HL-60 (cell line): Measurements from ENCODE around the gene RNF145.

ENCODE experiments used
- DNase-seq, 2 experiments: peaks; one replicate each; pipeline ENCODE4 v3.0.0-alpha.2; 2010 to 2020; ENCODE audit warnings: low read depth in 1 of 2, low spot score in 1 of 2
- H3K27ac ChIP-seq: fragments of 250-450 bp; sonication (Bioruptor Pico); replicated peaks from 2 replicates; pipeline ENCODE4 v1.5.1; 2020; ENCODE audit warnings: mild to moderate bottlenecking, moderate library complexity
- H3K27me3 ChIP-seq: fragments of 250-450 bp; sonication (Bioruptor Pico); 2 replicates; pipeline ENCODE4 v1.5.1; 2021; ENCODE audit warnings: mild to moderate bottlenecking, moderate library complexity; ENCODE audit not compliant: insufficient read depth, poor library complexity, severe bottlenecking
- H3K4me3 ChIP-seq: replicated peaks from 2 replicates; pipeline ENCODE4 v1.5.1; 2011; ENCODE audit warnings: mild to moderate bottlenecking, control low read depth, low read length; ENCODE audit not compliant: insufficient read depth
- GABPA ChIP-seq: IDR thresholded peaks from 2 replicates; pipeline ENCODE4 v1.6.1; 2012; ENCODE audit warnings: low read depth
- POLR2AphosphoS5 ChIP-seq: IDR thresholded peaks from 2 replicates; pipeline ENCODE4 v1.6.1; 2012; ENCODE audit warnings: low read depth
- REST ChIP-seq: IDR thresholded peaks from 2 replicates; pipeline ENCODE4 v1.6.1; 2012; ENCODE audit warnings: low read depth; ENCODE audit not compliant: insufficient replicate concordance
- SPI1 ChIP-seq: IDR thresholded peaks from 2 replicates; pipeline ENCODE4 v1.6.1; 2012; ENCODE audit warnings: low read depth, mild to moderate bottlenecking, borderline replicate concordance
- TF ChIP-seq, protein P1 (sequence below): IDR thresholded peaks from one replicate; pipeline ENCODE4 v1.5.1; 2011; ENCODE audit warnings: low read length, control low read depth, inconsistent platforms; ENCODE audit not compliant: insufficient read depth

RNF145 gene

DNA sequence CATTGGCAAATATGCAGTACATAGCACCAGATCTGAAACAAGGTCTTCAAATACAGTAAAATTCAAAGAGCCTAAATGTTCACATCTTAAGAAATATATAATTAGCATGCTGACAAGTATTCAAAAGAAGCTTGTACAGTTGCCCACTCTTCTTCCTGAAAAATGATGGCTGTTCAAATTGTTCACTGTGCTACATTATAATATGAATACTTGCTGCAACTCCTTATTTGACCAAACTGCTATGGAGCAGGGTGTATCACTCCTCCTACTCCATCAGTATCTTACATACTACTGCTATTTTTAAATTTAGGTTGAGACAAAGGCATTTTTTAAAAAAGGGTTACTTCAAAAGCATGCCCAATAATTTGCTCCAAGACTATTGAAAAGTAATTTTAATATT is 39.3 kb downstream of the RNF145 start:
- Histone ChIP-seq H3K27ac (no peak overlapping the region), H3K27me3 (no peaks in the 10 kb centered on the region), H3K4me3 (no peak overlapping the region)
- TF ChIP-seq SPI1 (no peak), GABPA (no peak), POLR2AphosphoS5 (no peak), REST (no peak)
- TF ChIP-seq, protein P1, sequence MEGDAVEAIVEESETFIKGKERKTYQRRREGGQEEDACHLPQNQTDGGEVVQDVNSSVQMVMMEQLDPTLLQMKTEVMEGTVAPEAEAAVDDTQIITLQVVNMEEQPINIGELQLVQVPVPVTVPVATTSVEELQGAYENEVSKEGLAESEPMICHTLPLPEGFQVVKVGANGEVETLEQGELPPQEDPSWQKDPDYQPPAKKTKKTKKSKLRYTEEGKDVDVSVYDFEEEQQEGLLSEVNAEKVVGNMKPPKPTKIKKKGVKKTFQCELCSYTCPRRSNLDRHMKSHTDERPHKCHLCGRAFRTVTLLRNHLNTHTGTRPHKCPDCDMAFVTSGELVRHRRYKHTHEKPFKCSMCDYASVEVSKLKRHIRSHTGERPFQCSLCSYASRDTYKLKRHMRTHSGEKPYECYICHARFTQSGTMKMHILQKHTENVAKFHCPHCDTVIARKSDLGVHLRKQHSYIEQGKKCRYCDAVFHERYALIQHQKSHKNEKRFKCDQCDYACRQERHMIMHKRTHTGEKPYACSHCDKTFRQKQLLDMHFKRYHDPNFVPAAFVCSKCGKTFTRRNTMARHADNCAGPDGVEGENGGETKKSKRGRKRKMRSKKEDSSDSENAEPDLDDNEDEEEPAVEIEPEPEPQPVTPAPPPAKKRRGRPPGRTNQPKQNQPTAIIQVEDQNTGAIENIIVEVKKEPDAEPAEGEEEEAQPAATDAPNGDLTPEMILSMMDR, result no peak
- no peak for DNase-seq

DNA sequence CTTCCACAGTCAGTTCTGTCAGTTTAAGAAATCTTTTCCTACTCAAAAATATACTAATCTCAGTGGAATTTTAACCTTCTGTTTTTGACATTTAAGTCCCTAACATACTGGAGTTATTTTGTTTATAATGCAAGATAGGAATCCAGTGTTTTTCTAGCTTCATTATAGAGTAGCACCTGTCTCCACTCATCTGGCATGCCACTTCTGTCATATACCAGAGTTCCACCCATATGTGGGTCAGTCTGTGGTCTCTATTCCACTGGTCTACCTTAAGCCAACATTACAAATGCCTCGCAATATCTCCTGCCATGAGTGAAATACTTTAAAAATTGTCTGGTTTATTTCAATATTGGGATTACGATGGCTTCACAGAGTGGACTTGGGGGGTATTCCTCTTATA is 42.9 kb downstream of the RNF145 start:
- DNase-seq, result no peak
- TF ChIP-seq REST (no peak), POLR2AphosphoS5 (no peak), GABPA (no peak), SPI1 (no peak)
- TF ChIP-seq, protein P1, result no peak
- no peak overlapping the region for H3K4me3 ChIP-seq
- no peak overlapping the region for H3K27ac ChIP-seq
- H3K27me3 ChIP-seq, result no peaks in the 10 kb centered on the region

DNA sequence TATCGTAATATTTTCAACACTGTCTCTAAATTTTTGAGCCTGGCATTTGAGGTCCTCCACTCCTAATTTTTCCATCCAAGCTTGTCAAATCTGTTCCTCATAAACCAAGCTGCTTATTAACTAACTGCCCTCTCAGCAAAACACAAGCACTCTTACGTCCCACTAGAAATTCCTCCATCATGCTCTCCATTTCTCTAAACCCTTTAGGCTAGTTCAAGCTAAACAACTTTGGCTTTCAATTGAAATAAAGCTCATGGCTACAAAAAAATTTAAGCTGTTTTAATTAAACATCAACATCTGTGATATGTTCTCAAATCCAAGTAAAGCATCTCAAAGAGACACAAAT is 45.7 kb downstream of the RNF145 start:
- DNase-seq, result no peak
- TF ChIP-seq POLR2AphosphoS5 (no peak), GABPA (no peak), SPI1 (no peak), REST (no peak)
- TF ChIP-seq, protein P1, result no peak
- Histone ChIP-seq H3K27me3 (no peaks in the 10 kb centered on the region), H3K27ac (no peak overlapping the region), H3K4me3 (no peak overlapping the region)
